ENCODE results near the gene LAD1.

Gene LAD1

GRCh38 chr1:201418461-201418860 is 19.3 kb upstream of the LAD1 start:
- no peak for DNase-seq

- peak; percentile 15 for DNase-seq
Observed at GRCh38 chr1:201414051-201414738, 15.1 kb upstream of the LAD1 start.

GRCh38 chr1:201411292-201411691 is 12.2 kb upstream of the LAD1 start:
- DNase-seq = no peak

- no peak for DNase-seq
Observed at GRCh38 chr1:201409440-201409839, 10.3 kb upstream of the LAD1 start.

GRCh38 chr1:201408834-201409200 is 9.7 kb upstream of the LAD1 start:
- no peak for DNase-seq

- peak; percentile 82 for DNase-seq
Observed at GRCh38 chr1:201408176-201408833, 9.2 kb upstream of the LAD1 start.

GRCh38 chr1:201406831-201407406 is 7.8 kb upstream of the LAD1 start:
- no peak for DNase-seq

GRCh38 chr1:201405484-201405831 is 6.3 kb upstream of the LAD1 start:
- no peak for DNase-seq

- DNase-seq = no peak
Observed at GRCh38 chr1:201404722-201405483, 5.8 kb upstream of the LAD1 start.

GRCh38 chr1:201404055-201404454 is 4.9 kb upstream of the LAD1 start:
- no peak for DNase-seq

GRCh38 chr1:201403359-201403758 is 4.2 kb upstream of the LAD1 start:
- DNase-seq = no peak

GRCh38 chr1:201401700-201402099 is 2.6 kb upstream of the LAD1 start:
- no peak for DNase-seq

GRCh38 chr1:201400852-201401230 is 1.7 kb upstream of the LAD1 start:
- no peak for DNase-seq

- DNase-seq = no peak
Observed at GRCh38 chr1:201400212-201400851, 1.2 kb upstream of the LAD1 start.

- DNase-seq = no peak
Observed at GRCh38 chr1:201399352-201400126, 415 bp upstream of the LAD1 start.

- DNase-seq = no peak
Observed at GRCh38 chr1:201397675-201398074, 1.4 kb downstream of the LAD1 start.

GRCh38 chr1:201396861-201397464 is 2.2 kb downstream of the LAD1 start:
- no peak for DNase-seq

GRCh38 chr1:201395936-201396335 is 3.2 kb downstream of the LAD1 start:
- DNase-seq = no peak

GRCh38 chr1:201394591-201394990 is 4.5 kb downstream of the LAD1 start:
- DNase-seq = no peak

GRCh38 chr1:201393076-201393475 is 6.0 kb downstream of the LAD1 start:
- DNase-seq = no peak

- no peak for DNase-seq
Observed at GRCh38 chr1:201391651-201392511, 7.2 kb downstream of the LAD1 start.

Measured in left hindlimb (tissue), 1 donor.